Measurements from ENCODE around the gene CCDC158.
"Not testable (repeated sequence)": the region's sequence is repeated elsewhere in the genome, so short reads cannot be mapped to it uniquely, and the experiment has no call there.

Gene CCDC158

DNA sequence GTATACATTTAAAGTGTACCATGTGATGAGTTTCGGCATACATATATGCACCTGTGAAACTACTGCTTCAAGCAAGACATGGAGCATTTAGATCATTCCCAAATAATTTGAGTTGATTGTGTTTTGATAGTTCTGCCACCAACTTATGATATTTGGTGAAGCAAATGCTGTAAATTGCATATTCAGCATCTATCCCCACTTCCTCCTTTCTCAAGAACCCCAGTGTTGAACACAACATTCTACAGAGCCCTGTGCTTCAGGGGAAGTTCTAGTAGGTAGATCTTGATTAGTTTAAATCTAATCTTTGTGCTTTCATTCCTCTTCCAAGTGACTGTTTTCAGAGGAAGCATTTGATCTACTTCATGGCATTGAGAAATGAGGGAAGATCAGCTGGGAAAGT is 8.7 kb upstream of the CCDC158 start:
- no peak for DNase-seq

DNA sequence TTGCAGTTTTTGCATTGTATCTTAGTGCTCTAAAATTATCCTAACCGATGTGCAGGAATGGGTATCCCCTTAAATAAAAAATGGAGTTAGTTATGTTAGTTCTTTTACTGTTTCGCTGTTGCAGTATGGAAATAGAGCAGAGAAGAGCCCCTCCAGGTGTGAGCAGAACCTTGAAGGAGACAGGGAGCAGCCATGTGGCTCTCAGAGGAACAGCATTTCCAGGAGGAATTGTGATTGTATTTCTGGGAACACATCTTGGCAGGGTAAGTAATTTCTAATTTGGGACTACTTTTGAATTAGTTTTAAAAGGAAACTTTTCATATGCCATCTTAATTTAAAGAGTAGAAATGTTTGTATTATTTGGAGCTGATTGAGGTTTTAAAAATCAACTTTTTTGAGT is 5.3 kb upstream of the CCDC158 start:
- no peak for DNase-seq

DNA sequence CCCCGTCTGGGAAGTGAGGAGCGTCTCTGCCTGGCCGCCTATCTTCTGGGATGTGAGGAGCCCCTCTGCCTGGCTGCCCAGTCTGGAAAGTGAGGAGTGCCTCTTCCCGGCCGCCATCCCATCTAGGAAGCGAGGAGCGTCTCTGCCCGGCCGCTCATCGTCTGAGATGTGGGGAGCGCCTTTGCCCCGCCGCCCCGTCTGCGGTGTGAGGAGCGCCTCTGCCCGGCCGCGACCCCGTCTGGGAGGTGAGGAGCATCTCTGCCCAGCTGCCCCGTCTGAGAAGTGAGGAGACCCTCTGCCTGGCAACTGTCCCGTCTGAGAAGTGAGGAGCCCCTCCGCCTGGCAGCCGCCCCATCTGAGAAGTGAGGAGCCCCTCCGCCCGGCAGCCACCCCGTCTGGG is 2.2 kb upstream of the CCDC158 start:
- not testable (repeated sequence) for DNase-seq

DNA sequence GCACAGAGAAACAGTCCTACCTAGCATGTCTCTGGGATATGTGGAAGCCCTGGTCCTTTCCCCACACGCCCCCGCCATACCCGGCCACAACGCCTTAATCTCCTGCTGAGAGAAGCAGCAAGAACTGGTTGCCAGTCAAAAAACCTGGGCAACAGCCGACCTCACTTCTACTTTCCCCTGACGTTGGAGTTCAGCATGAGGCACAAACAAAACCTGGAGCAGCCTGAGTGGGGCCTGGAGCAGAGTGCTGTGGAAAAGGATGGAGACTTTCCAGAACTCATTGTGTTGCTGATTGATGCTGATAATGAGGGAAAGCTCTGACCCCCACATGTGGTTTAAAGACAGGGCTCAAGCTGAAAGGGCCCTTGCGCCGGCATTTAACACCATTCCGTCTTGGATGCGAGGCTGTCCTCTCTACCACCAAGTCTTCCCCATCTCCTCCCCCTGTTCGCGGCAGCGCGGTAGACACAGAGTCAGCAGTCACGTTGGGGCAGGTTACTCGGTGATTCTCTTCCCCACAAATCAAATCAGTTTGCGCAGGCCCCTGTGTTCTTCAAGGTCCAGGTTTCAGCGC is 666 bp downstream of the CCDC158 start:
- no peak for DNase-seq

DNA sequence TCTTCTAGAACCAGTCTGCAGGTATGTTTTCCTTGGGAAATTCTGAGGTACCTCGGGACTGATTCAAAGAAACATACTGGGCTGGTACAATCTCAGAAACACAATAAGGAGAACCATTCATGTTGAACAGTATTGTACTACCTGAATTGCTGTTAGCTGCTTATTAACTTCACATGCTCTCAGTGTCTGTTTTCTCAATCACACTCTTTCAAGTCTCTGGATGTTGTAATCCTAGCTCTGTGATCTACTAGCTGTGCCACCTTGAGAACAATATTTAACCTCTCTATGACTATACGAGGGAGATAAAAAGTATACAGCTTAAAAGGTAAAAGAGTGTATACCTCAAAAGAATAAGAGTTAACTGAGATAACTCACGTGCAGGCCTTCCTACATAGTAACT is 10.3 kb downstream of the CCDC158 start:
- no peak for DNase-seq

DNA sequence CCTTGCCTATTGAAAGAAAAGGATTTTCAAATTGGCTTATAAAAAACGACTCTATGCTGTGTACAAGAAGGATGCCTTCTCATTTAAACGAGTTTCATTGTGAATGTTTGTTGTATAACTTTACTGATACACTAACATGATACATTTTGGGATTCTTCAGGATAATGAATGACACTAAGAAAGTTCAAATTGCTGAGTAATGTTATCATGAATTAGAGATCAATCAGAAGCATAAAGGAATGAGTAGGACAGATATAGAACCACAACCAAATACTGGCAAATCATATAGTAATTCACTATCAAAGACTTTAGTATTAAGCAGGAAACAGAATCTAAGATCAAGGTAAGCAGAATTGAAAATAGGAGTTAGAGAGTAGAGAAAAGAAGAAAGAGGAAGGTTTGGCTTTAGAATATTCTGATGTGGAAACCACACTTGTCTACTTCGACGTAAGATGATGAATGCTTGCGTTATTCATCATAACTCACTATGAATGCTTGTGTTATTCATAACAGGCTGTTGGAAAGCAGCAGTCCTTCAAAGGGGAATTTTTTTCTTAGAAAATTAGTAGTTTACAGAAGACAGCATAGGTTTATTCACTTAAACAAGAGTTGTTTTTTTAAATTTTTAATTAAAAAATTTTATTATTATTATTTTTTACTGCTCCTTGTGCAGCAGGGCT is 13.4 kb downstream of the CCDC158 start:
- DNase-seq: no peak

DNA sequence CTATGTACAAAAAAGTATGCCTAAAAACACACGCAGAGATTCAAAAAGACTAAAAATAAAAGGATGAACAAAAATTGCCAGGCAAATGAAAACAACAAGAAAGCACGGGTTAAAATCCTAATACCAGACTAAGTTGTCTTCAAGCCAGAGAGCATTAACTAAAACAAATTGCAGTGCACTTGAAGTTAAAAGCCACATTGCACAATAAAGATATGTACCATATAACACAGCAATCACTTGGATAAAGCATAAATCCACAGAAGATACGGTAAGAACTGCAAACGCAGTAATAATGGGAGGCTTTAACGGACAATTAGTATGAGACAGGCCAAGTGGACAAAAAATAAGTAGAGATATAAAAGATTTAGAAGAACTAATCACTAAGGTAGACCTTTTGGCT is 14.9 kb downstream of the CCDC158 start:
- DNase-seq: no peak

DNA sequence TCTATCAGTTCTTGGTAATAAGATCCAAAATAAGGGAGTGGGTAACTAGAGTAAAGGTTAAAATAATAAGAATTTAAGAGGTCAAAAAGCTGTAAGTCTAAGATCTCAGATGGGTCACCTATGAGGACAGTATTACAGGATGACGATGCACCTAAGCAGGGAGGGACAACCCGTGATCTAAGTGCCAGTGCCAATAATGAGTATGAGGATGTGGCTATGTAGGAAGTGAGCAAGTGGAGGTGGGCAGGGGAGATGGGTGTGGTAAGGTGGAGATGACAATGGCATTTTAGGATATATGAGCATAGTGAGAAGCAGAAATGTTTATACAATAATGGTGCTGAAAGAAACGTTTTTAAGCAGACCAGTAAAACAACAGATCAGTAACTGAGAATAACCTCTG is 19.3 kb downstream of the CCDC158 start:
- no peak for DNase-seq

DNA sequence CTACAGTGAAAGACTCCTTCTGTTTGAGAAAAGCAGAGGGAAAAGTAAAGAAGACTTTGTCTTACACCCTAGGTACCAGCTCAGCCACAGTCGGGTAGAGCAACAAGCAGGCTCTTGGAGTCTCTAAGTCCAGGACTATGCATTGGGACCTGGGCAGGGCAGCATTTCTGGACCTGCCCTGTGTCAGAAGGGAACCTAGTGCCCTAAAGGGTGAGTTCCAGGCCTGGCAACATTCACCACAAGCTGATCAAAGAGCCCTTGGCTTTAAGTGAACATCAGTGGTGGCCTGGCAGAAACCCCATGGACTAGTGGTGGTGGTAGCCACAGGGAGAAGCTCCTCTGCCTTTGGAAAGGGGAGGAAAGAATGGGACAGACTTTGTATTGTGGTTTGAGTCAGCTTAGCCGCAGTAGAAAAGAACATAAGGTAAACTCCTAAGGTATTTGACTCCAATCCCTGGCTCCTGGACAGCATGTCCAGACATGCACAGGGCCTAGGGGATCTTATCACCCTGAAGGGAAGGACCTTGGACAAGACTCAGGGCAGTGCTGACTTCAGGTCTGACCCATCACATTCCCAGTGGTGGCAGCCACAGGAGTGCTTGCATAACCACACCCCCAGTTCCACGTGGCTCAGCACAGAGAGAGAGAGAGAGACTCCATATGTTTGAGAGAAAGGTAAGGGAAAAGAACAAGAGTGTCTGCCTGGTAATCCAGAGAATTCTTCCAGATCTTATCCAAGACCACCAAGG is 32.6 kb downstream of the CCDC158 start:
- DNase-seq: no peak

DNA sequence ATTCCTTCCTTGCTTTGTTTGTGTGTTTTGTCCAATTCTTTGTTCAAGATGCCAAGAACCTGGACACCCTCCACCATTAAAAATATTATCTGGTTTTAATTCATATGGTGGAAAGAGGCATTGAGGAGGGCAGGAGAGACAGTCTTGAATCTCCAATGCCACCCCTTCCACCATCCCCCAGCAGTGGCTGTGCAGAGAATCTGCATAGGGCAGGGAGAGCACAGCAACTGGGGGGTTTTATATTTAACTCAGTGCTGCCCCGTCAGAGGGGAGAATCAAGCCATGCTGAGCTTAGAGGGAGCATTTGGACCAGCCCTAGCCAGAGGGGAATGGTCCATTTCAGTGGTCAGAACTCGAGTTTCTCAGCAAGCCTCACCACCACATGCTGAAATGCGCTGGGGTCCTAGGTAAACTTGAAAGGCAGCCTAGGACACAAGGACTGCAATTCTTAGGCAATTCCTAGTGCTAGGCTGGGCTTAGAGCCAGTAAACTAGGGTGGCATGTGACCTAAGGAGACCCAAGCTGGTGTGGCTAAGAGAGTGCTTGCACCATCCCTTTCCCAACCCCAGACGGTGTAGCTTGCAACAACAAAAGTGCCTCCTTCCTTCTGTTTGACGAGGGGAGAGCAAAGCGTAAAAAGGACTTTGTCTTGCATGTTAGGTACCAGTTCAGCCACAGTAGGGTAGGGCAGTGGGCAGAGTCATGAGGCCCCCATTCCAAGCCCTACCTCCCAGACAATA is 34.2 kb downstream of the CCDC158 start:
- no peak for DNase-seq

DNA sequence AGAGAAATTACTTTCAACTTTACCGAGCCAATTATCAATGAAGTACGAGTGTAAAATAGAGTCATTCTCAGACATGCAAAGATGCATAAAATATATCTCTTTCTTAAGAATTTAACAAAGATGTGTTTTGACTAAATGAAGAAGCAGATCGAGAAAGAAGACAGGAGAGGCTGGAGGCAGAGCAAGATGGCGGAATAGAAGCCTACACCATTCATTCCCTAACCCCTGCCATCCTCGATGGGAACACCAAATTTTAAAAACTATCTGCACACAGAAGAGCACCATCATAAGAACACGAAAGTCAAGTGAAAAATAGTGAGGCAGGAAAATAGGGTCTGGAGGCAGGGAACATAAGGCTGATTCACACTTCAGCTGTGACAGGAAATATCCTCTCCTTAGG is 35.0 kb downstream of the CCDC158 start:
- DNase-seq: no peak

DNA sequence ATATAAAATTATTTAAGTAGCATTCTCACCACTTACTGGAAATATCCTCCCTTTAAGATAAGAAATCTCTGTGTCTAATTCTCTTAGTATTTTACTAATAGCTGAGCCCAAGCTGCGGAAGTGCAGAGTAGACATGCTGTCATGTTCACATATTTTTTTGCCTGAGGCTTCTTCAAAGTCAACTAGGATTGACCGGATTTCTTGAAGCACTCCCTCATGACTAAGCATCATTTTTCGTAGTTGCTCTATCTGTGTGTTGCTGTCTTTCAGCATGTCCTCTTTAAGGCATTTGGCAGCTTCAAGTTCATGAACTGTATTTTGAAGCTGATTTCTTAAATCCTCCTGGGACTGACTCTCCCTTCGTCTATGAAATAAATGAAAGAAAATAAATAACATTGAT is 36.9 kb downstream of the CCDC158 start:
- DNase-seq: no peak

DNA sequence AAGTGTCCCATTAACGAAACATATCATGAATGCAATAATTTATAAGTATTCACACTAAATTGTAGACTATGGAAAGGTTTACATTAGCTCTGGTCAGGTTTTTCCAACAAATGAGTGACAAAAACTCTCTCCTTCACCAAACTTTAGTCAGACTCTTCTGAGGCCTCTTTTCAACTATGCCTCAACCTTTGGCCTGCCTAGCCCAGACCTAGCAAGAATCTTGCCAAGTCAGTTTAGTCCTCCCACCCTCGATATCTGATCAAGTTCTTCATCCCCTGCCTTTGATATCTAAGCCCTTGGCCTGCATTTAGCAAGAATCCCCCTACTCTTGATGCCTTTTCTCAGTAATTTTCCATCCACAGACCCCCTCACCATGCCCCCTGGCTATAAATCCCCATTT is 37.9 kb downstream of the CCDC158 start:
- DNase-seq: no peak

DNA sequence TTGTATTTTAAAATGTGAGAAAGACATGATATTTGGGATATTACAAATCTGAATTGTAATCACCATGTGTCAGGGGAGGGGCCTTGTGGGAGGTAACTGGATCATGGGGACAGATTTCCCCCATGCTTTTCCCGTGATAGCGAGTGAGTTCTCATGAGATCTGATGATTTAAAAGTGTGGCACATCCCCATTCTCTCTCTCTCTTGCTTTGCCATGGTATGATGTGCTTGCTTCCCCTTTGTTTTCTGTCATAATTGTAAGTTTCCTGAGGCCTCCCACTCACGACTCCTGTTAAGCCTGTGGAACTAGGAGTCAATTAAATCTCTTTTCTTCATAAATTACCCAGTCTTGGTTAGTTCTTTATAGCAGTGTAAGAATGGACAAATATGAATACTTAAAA is 39.0 kb downstream of the CCDC158 start:
- no peak for DNase-seq

DNA sequence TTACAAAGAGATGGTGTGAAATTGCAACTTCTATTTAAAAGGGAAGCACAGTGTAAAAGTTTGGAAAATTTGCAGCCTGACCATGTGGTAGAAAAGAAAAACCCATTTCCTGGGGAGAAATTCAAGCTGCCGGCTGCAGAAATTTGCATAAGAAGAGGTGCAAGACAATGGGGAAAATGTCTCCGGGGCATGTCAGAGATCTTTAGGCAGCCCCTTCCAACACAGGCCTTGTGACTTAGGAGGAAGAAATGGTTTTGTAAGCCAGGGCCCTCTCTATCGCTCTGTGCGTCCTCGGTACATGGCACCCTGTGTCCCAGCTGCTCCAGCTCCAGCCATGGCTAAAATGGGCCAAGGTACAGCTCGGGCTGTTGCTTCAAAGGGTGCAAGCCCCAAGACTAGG is 40.4 kb downstream of the CCDC158 start:
- no peak for DNase-seq

DNA sequence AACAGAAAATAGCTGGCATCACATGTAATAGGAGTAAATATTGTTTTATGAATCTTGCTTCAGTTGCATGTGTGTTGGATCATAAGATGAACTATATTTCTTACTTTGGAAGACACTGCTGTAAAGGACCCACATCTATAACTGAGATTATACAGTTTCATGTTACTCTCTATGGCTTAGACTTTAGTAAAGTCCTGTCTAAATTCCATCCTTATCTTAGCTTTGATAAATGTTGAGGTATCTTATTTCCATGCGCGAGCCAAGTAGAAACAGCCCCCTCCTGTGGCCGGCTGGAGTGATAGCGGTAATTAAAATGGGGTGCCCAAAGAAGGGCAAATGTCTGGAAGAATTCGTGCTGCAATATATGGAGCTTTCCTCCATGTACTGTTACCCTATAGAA is 43.0 kb downstream of the CCDC158 start:
- no peak for DNase-seq

DNA sequence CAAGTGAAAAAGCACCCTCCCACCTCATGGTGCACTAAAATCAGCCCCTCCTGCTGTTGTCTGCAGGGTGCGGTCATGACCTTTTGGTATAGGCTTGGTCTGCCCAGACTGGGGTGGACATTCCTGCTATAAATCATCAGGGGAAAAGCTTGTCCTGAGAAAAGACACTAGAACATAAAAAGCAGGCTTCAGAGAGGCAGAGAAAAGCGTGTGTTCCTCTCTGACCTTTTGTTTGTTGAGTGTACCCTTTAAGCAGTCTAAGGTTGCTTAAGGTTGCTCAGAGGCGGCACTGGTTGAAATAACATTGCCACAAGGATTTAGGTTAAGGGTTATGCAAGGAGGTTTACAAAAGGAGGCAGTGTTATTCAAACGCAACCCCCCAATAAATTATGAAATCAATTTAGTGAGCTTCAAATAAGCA is 43.5 kb downstream of the CCDC158 start:
- no peak for DNase-seq

DNA sequence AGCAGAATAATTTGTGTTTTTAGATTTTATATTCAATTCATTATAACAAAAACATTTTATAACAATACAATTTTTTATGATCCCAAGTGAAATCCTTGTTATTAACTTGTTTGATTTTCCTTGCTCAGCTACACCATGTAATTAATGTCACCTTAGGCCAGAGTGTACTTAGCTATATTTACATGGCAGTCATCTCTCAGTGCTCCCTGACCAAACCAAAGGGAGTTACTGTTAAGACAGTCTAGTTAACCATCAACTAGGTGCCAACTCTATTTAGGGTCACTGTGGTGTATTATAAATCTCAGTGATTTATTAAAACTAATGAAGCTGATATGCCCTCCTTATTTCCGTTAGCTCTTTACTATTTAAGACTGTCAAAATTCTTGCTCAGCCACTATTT is 44.4 kb downstream of the CCDC158 start:
- DNase-seq: no peak

DNA sequence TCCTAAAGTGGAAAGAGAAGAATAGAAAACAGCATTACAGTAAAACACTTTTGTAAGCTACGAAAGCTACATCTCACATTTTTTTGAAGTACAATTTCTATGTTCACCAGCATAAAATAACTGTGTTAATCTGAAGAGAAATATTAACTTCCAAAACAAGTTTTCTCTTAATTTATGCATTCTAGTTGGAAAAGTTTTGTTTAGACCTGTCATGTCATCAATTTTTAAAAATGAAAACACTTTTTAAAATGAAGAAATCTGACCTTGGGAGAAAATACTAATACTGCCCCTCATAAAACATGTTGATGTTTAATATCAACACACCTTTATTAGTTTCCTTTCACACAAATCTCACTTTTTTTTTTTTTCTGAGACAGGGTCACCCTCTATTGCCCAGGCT is 45.2 kb downstream of the CCDC158 start:
- DNase-seq: no peak

DNA sequence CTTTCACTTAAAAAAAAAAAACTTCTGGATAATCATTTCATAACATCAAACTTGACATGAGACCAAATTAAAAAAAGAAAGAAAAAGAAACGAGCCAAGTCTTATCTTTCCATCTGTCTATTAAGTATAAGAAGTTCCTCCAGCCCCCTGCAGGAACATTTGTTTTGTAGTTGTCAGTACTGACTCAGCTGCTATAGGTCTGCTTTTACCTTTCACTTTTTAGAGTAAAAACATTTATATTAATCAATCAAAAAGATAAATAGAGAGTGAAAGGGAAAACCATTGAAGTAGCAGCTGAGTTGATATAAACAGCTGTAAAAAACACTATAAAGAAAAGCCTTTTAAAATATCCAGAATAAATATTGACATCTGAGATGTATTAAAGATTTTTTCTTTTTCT is 46.1 kb downstream of the CCDC158 start:
- no peak for DNase-seq

DNA sequence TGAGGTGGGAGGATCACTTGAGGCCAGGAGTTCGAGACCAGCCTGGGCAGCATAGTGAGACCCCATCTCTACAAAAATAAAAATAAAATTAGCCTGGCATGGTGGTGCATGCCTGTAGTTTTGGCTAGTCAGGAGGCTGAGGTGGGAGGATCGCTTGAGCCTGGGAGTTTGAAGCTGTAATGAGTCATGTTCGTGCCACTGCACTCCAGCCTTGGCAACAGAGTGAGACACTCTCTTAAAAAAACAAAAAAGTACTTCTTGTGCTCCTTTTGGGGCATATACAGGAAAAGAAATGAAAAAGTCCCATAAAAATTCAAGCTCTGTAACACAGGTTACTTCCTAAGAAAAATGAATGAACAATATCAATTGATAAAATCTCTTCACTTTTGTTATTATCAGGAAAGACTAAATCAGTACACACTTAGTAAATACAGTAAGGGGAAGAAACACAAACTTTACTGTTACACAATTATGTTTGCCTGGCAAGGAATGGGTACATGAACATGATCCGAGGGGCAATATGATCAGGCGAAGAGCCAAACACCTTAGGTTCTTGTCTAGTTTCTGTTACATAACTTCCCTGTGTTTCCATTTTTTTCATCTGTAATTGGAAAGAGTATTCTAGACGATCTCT is 46.9 kb downstream of the CCDC158 start:
- no peak for DNase-seq

DNA sequence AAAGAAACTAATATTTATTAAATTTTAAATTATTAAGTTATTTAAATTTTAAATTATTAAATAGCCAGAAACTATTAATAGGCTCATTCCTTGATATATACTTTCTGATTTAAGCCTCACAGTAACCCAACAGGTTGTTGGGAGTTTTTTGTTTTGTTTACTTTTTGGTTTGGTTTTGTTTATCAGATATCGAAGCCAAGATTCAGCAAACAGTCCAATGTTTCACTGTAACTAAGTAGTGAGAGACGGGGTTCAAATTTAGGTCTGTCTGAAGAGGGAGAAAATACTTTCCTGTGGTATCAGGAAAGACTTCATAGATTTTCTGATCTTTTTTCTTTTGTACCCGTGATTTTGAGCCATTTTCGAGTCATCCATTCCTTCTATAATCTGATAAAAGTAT is 54.2 kb downstream of the CCDC158 start:
- no peak for DNase-seq

DNA sequence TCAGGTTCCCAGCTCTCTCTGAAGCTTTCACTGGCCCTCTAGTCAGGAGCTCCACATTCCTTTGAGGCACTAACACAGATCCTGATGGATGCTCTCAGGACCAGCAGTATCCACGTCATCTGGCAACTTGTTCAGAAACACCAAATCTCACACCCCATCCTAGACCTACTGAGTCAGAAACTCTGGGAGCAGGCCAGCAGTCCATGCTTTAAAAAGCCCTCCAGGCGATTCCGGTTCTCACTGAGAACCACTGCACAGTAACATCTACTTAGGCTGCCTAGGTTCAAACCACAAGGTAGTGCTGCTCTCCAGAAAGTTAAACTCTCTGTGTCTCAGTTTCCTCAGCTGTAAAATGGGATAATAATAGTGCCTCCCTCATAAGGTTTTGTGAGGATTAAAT is 55.3 kb downstream of the CCDC158 start:
- DNase-seq: no peak
